ENCODE results near the gene RRBP1.

The RRBP1 gene

GRCh38 chr20:17682103-17682888 lies at the start of gene RRBP1:
Gene RRBP1 (minus strand): TSS chr20:17682242. CDS start chr20:17660507, 21,735 bp downstream.
- peak; percentile 98 for DNase-seq

GRCh38 chr20:17731233-17731632 lies 49.2 kb upstream of the RRBP1 start:
- DNase-seq: no peak

DNA sequence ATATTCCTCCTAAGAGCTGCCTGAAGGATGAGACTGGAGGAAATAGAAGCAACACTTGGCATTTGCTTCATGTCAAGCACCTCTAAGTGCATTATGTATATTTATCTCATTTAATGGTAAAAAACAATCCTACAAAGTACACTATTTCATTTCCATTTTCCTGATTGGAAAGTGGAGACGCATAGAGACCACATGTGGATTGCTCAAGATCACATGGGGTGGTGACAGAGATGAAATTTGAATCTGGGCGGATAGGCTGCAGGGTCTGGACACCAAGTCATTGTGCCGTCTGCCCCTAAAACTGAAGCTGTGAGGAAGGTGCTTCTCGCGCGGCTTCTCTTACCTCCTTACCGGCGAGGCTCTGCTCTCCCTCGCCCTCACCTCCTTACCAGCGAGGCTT lies 48.0 kb upstream of the RRBP1 start:
- no peak for DNase-seq

- DNase-seq: no peak
Observed at GRCh38 chr20:17728074-17728473, 46.0 kb upstream of the RRBP1 start.

GRCh38 chr20:17727351-17727750 lies 45.3 kb upstream of the RRBP1 start:
- DNase-seq: no peak

- no peak for DNase-seq
Observed at GRCh38 chr20:17726902-17727301, 44.9 kb upstream of the RRBP1 start.

- no peak for DNase-seq
Observed at GRCh38 chr20:17725094-17725835, 43.2 kb upstream of the RRBP1 start.

DNA sequence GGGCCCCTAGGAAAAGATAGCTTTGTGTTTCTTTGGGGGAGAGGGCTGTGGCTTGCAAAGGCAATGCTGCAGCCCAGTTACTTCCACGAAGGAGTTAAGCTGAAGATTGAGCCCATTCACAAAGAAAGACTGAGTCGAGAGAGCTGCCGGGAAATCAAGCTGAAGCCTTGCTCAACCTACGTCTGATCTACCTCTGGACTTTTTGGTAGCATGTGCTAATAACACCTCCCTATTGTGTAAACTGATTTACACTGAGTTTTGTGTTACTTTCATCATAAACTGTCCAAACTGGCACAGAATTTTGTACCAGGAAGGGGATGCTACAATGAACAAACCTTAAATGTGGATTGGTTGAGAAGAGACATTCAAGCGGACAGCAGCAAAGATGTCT lies 41.3 kb upstream of the RRBP1 start:
- no peak for DNase-seq

GRCh38 chr20:17722493-17723300 lies 40.7 kb upstream of the RRBP1 start:
- no peak for DNase-seq

DNA sequence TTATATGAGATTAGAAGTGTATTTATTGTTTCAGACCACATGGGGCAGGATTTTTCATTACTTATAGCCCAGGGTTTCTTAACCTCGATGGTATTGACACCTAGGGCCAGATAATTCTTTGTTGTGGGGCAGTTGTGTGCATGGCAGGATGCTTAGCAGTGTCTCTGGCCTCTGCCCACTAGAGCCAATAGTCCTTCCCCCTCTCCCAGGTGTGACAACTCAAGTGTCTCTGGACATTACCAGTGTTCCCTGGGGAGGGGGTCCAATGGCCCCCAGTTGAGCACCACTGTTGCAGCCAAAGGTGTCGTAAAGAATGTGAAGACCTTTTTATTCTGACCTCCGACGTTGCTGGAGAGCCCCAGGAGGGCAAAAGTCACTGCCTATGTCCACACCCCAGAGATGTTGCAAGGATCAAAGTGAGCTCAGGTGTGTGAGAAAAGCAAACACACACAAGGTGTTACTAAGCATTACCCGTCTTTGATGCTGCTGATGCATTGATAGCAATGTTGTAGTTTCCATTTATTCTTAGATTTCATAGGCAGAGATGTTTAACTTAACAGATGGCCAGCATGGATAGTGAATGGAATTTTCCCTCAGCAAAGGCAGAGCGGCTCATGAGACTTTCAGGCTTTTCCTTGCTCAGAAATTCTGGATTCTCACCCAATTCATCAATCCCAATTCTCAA lies 39.9 kb upstream of the RRBP1 start:
- DNase-seq: no peak

DNA sequence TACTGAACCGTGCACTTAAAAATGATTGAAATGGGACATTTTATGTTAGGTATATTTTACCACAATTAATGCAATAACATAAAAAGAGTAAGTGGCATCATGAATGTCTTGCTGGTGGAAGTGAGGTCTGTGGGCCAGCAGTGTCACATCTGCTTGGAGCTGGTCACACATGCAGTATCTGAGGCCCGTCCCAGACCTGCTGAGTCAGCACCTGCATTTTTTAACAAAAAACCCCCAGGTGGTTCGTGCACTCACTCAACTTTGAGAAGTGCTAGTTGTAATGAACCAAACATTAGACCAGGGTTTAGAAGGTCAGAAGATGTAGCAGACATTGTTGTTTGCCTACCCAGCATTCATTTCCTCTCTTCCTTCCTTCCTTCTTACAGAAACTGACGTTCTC lies 38.7 kb upstream of the RRBP1 start:
- no peak for DNase-seq

- DNase-seq: no peak
Observed at GRCh38 chr20:17716331-17716730, 34.3 kb upstream of the RRBP1 start.

DNA sequence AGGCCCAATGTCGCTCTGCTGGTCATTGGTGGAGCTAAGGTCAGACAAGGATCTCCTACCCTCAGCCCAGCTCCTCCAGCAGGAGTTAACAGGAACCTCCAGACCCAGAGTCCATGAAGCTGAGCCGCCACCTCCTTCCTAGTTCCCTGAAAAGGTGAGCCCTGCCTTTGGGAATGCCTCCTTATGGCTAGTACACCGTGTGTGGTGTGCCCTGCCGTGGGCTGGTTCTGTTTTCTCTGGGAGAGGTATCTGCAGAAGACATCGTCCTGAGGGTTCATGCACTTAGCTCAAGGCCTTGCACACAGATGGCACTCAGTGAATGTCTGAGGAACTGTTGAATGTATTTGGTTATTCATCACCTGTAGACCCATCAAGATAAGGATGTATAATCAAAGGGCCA lies 33.0 kb upstream of the RRBP1 start:
- no peak for DNase-seq

- no peak for DNase-seq
Observed at GRCh38 chr20:17714597-17714996, 32.6 kb upstream of the RRBP1 start.

- DNase-seq: no peak
Observed at GRCh38 chr20:17712708-17713107, 30.7 kb upstream of the RRBP1 start.

GRCh38 chr20:17712201-17712600 lies 30.2 kb upstream of the RRBP1 start:
- no peak for DNase-seq

DNA sequence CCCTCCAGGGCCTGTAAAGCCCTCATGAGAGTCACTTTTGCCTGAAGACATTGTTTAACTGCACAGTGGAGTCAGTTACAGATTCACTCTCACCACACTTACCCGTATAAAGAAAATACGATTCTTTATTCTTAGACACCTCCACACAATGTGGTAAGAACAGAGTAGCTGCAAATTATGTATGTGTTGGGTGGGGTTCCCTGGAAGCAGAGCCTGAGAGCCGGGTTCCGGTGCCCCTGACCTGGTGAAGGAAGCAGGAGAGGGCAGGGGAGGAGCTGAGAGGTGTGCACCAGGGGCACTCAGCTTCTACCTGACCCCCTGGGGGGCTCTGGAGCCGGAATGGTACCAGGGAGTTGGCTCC lies 29.2 kb upstream of the RRBP1 start:
- no peak for DNase-seq

DNA sequence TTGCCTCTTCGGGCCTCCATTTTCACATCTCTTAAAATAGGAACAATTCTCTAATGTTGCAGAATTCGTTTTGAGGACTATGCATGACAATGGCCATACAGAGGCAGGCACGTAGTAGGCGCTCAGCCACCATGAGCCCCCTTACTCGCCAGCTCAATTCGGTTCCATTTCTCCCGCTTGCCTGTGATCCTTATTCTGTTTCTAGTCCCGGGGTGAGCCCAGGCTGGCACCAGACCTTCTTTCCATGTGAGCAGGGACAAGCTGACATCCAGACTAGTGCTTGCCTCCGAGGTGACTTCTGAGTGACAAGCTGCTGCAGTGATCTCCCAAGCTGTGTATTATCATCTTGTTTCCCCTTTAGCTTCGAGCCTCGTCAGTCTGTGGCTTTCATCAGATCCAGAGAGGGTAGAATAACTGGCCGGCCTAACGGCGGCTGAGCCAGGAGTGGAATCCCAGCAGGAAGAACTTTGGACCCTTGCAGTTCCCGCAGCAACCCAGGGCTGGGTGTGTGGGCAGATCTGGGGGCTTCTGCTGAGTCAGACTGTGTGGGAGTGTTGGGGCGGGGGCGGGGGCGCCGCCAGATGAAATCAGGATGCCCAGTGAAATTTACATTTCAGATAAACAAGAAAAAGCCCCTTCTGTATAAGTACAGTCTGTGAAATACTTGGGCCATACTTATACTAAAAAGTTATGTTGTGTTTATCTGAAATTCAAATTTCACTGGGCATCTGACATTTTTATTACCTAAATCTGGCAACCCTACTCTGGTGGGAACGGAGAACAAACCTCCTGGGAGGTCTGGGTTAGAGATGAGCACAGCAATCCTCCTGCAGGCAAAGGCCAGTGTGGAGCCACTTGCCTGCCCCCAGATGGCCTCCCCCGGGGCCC lies 28.6 kb upstream of the RRBP1 start:
- no peak for DNase-seq

DNA sequence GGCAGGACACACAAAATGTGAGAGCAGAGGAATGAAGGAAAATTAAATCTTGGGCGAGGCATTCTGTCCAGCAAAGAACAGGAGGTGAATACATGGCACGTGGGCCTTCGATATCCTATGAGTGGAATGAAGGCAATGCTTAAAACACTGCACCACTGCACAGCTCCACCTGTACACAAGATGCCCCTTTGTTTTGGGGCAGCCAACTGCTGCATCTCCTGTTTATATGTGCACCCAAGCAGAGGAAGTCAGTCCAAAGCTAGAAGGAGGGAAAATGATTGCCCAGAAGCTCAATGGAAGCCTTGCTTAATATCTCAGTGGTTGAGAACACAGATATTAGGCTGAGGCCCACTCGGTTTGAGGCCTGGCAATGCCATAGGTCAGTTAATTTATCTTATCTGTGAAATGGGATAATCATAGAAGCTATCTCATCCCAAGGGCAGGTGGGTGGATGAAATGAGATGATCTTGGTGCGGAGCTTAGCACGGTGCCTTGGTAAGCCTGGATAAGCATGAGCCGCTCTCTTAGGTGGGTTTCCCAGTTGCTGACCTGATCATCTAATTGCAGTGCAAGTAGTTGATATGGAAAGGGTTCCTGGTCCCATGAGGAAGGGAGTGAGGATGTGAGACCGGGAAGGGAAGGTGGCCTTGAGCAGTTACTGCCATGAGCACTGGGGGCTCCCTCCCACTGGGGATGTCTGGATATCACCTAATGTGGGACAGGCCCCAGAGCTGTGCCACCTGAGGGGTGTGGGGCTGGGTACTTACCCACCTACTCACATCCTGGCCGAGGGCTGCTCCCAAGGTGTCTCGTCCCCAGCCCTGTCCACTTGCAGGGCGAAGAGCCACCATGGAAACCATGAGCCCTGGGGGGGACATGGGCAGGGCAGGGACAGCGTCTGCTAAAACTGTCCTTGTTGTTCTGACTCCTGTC lies 27.6 kb upstream of the RRBP1 start:
- DNase-seq: no peak

GRCh38 chr20:17708675-17709360 lies 26.8 kb upstream of the RRBP1 start:
- no peak for DNase-seq

All from CD4-positive, alpha-beta T cell treated with Interleukin-15 for 1 hour (primary cell).